ENCODE measurements around the gene TRIM65. TPM values are rescaled to one million over a fixed set of nuclear protein-coding genes. Genes with fewer than 3 reads are reported as not detected.

Gene TRIM65
- total and polyA plus RNA-seq, 10 of the 15 experiments (the other 5 are each of a cell fraction or from before 2014, with no cell fraction given), result 1.4 to 26.0 (median 10.8) TPM

DNA sequence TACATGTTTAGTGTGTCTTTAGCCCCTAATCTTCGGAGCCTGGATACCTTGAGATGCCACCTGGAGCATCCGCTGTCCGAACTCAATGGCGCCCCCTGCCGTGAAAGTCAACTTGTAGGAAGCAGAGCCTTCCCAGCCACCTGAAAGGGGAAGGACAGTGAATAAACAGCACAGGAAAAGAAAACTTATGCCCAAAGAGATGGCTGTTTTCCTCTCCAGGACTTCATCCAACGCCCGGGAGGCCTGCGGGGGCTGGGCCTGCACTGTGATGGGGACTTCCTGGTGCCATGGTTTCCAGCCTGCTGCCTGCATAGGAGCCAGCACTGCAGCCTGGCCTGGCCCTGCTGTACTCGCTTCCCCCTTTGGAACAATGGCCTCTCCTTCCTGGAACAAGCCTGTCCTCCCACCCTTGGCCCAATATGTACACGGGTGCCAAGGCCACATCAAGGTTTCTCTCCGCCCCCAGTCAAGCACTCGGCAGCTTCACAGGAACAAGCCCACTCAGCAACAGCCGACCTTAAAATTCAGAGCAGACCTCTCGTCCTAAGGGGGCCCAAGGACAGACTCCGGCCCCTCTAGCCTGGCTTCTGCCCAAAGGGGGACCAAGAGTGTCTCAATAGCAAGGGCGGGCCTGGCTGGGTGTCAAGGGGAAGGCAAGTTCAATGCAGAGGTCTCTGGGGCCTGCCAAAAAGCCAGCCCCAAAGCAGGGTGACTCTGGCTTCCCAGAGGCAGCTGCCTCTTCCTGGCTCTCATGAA, 48.0 kb downstream of the TRIM65 start:
- Histone ChIP-seq H4K20me1 (ENCODE audit: control insufficient read depth, insufficient read depth) (no peaks in the 10 kb centered on the region), H3K27me3 (replicated peaks in 1 of 2; ENCODE audit: control insufficient read depth in 2 of 2, insufficient read depth in 2 of 2, low read length in 1 of 2) (no peaks in the 10 kb centered on the region), H2AFZ (ENCODE audit: control insufficient read depth, low read depth, low read length) (no peak overlapping the region), H3K4me2 (ENCODE audit: control insufficient read depth, insufficient read depth) (no peak overlapping the region), H3K79me2 (ENCODE audit: control insufficient read depth, insufficient read depth, low read length) (peaks cover 11% of the 10 kb centered on the region), H3K9ac (ENCODE audit: control insufficient read depth, insufficient read depth, low read length) (no peak overlapping the region), H3K36me3 (ENCODE audit: control insufficient read depth in 2 of 2, insufficient read depth in 2 of 2, low read length in 1 of 2) (peaks cover 3 to 9% of the 10 kb centered on the region in 2 experiments), H3K27ac (ENCODE audit: control insufficient read depth, insufficient read depth) (no peak overlapping the region), H3K9me3 (replicated peaks; ENCODE audit: control insufficient read depth, insufficient read depth, low read length) (no peaks in the 10 kb centered on the region), H3K4me1 (ENCODE audit: control insufficient read depth, insufficient read depth, low read length) (peaks cover 14% of the 10 kb centered on the region), H3K4me3 (no peak overlapping the region)
- intact Hi-C loops (cut with micrococcal nuclease; ENCODE audit: unreplicated experiment), result no loop called here
- ChIA-PET SMC1A (ENCODE audit: uncharacterized antibody, unreplicated experiment) (interaction anchor here (1.0 to 1.7 kb wide), 6 partner anchors 27 to 95 kb away, joined by 3 read pairs; partner anchors contain the start of gene UNK), RAD21 (ENCODE audit: unreplicated experiment) (interaction anchor here (0.9 to 1.5 kb wide), 4 partner anchors 19 to 96 kb away, joined by 3 to 8 read pairs (median 4); no protein-coding TSS in a partner anchor), POLR2A (interaction anchor here (1.0 to 1.4 kb wide), 3 partner anchors 65 to 73 kb away, joined by 3 read pairs; a partner anchor contains a TSS), CTCF (interaction anchor here (0.7 to 8.7 kb wide), 22 partner anchors 8 to 96 kb away, joined by 3 to 117 read pairs (median 4); partner anchors contain the start of genes GALK1, TRIM47, TRIM65 and WBP2)
- FAIRE-seq, result peak; percentile 7
- no peak for ATAC-seq
- in situ Hi-C loops (cut with MboI), result no loop called here
- 38% methylated on average over 16 of the region's 16 CpGs for WGBS (ENCODE audit: insufficient coverage, insufficient replicate concordance, low lambda C conversion rate, missing lambda C conversion rate)
- no TSS peak for BruUV-seq (replicated peaks)
- no peak for DNase-seq (ENCODE audit: low read depth, low spot score)
- TF ChIP-seq RELB (IDR thresholded peaks at IDR 0.05; ENCODE audit: low read depth) (no peak), CTCF (IDR thresholded peaks at IDR 0.05 in 2 of 3, conservative IDR thresholded peaks at IDR 0.05 in 1 of 3; ENCODE audit: control insufficient read depth in 2 of 3, extremely low read depth in 1 of 3, insufficient read depth in 1 of 3, low read depth in 3 of 3, low read length in 3 of 3) (peak; percentile 71 to 85 (median 84)), RAD21 (IDR thresholded peaks at IDR 0.05; ENCODE audit: insufficient read depth, low read depth, low read length) (peak; percentile 40; the same call in 1 of the 2 replicates), POLR2A (IDR thresholded peaks at IDR 0.05; ENCODE audit: low read depth, low read length) (0 out of 2 replicates have a peak, but pooled peaks have one; percentile 3), SMC3 (IDR thresholded peaks at IDR 0.05; ENCODE audit: borderline replicate concordance, low read length) (peak; percentile 45; the same call in 1 of the 2 replicates), IKZF1 (conservative IDR thresholded peaks at IDR 0.05) (peak; percentile 48; the same call in 1 of the 2 replicates), ATF2 (IDR thresholded peaks at IDR 0.05; ENCODE audit: low read length) (no peak)

Data from GM12878 (cell line).